GM19395 (cell line): ENCODE measurements around the gene UNG.
A peak's percentile ranks its signal among the peaks of the same experiment; 100 is the strongest.

Experiments
- ATAC-seq: cut with Tn5 transposase; IDR thresholded peaks from one replicate; pipeline ENCODE4 v1.9.1; 2021; ENCODE audit warnings: mild to moderate bottlenecking, moderate library complexity; ENCODE audit not compliant: unreplicated experiment

The UNG gene

GRCh38 chr12:109088818-109089217 is 8.6 kb upstream of the UNG start:
- ATAC-seq, result no peak

DNA sequence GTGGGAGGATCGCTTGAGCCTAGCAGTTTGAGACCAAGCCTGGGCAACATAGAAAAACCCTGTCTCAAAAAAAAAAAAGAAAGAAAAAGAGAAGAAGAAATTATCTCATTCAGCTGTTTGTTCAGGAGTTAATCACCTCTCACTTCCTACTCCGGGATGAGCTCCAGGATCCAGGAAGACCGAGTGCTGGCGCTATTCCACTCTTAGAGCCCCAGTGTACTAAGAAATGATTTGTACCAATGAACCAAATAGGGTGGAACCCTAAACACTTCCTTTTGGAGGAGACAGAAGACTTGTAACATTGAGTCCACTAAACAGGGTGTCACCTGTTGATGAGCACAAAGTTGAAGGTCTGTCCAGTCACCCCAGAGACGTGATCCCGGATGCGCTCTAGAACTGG is 7.7 kb upstream of the UNG start:
- ATAC-seq, result no peak

DNA sequence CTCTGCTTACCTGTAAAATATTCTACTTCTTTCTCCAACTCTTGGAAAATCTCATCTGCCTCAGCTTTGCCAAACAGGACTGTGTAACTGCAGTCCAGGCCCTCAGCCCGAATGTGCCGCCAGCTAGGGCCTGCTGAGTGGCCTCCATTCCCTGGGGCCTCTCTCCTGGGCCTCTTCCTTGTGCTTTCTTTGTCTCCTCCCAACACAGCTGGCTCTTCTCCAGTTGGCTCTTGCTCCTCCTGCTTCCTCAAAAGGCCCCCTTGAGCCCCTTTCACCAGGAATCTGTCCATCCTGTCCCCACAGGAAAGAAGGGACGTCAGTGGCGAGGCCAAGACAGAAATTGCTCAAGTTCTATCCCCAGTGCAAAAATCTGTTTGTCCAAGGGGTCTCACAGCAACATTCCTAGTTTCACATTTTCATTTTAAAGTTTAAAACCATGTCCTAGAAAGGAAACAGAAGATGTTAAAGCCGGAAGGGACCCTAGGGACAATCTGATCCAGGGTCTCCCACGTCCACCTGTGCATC is 4.8 kb upstream of the UNG start:
- ATAC-seq, result no peak

GRCh38 chr12:109093022-109093918 is 4.1 kb upstream of the UNG start, which contains the start of gene ALKBH2:
TSS of gene ALKBH2 (minus strand) at chr12:109093472. CDS start at chr12:109092786, 686 bp downstream.
- peak; percentile 69 for ATAC-seq

- no peak for ATAC-seq
These were observed 310 bp upstream of the UNG start for GRCh38 chr12:109097140-109097434.

GRCh38 chr12:109098183-109098604 is 797 bp downstream of the UNG start:
- peak; percentile 39 for ATAC-seq

DNA sequence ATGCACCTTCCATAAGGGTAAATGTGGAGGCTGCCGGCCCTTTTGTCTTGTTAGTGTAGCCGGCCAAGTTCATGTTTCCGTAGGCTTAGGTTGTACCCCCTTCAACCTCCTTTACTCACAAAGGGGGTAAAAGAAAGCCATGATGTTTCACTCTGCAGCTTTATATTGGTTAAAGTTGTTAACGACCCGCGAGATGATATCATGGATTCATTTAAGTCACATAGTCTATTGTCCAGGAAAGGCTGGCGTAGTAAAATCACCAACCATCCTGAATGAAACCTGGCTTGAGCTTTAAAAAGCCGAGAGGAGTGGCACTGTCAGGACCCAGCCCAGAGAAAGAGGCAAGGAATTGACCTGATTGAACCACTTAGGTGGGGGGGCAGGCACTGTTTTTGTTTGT is 1.3 kb downstream of the UNG start:
- no peak for ATAC-seq

GRCh38 chr12:109099431-109100020 is 2.1 kb downstream of the UNG start:
- ATAC-seq, result no peak

- ATAC-seq, result no peak
These were observed 3.3 kb downstream of the UNG start for GRCh38 chr12:109100741-109101140.

GRCh38 chr12:109102491-109102890 is 5.1 kb downstream of the UNG start:
- ATAC-seq, result no peak

- ATAC-seq, result no peak
These were observed 7.8 kb downstream of the UNG start for GRCh38 chr12:109105176-109105575.

- ATAC-seq, result no peak
These were observed 12.5 kb downstream of the UNG start for GRCh38 chr12:109109746-109110350.

DNA sequence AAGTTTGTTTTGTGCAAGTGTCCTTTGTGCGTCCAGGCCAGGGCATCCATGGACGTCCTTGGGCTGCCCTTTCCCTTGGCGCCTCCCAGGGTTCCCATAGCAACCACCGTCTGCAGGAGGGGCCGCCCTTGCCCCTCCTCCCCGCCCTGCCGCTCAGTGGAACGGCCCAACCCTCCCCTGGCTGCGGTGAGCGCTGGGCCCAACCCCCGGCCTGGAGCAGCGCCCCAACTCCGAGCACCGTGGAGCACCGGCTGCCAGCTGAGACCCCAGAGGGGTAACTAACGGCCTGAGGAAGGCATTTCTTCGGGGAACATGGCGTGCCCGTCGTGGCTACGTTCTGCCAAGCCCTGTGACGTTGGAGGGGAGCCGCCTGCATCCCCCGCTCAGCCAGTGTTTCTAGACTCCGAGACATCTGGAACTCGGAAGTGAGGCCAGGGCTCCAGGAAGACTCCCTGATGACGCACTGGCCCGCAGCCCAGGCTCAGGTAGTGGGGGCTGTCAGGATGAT is 13.6 kb downstream of the UNG start:
- ATAC-seq, result peak; percentile 71

DNA sequence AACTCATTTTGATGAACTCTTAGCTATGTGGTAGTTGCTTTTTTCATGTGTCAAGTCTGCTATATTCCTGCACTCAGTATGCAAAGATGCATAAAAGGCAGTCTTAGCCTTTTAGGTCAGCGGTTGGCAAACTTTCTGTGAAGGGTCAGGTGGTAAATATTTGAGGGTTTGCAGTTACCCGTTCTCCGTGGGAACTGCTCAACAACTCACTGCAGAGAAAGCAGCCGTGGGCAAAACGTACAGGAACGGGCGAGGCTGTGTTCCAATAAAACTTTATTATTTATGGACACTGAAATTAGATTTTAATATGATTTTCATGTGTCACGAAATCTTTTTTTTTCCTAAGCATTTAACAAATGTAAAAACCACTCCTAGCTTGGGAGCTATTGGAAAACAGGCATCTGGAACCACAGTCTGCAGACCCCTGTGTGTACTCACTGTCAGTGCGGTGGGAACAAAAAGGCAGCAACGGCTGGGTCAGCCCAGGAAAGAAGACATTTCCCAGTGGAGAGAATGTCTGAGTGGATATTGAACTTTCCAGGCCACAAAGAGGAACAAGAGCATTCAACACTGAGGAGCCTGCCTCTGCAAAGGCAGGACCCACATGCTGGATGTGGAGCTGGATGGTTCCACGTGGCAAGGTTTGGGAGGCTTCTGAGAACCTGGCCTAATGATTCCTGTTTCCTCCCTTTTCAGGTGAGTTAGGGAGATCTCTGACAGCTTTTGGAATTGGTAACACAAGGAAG is 15.5 kb downstream of the UNG start:
- no peak for ATAC-seq

DNA sequence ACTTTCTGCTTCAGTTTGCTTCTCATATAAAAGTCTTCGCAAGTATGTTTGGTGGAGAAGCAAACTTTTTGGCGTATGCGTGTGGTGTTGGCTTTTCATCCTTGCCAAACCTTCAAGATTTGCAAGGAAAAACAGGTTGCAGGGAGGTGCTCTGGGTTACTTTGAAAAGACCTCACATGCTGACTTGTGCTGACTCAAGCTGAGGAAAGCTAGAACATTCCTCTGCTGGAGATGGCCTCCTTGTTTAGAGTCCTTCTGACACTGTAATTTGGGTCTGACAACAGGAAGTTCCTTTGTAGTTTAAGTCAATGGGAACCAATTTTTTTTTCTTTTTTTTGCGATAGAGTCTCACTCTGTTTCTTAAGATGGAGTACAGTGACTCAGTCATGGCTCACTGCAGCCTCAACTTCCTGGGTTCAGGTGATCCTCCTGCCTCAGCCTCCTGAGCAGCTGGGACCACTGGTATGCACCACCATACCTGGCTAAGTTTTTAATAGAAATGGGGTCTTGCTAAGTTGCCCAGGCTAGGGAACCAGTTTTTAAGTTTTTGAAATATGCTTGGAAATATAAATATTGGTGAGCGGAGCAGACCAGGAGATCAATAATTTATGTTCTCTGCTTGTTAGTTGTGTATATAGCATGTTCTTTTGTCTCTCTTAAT is 16.4 kb downstream of the UNG start:
- no peak for ATAC-seq

DNA sequence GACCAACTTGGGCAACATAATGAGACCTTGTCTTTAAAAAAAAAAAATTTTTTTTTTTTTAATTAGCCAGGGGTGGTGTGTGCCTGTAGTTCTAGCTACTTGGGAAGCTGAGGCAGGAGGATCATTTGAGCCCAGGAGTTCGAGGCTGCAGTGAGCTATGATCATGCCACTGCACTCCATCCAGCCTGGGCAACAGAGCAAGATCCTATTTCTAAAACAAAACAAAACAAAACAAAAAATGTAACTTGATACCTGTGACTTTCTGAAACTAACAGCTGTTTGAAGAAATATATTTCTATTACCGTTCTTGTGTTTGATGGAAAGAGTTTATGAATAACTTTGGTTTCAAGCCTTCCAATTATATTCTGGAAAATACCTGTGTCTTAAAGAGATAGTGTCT is 17.2 kb downstream of the UNG start:
- no peak for ATAC-seq

DNA sequence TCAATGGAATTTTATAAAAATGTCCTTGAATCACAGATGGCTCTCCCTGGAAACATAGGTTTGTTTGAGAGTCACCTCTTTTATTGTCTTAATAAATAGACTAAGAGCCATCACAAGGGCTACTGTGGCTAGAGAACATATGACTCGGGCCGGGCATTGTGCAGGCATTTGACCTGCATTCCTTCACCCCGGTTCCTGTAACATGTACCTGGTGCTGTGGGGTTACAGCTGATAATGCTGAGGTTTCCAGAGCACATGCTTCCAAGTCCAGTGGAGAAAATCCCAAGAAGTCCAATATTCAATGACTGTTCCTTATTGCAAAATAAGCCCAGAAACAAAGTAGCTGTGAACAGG is 18.0 kb downstream of the UNG start:
- ATAC-seq, result no peak

DNA sequence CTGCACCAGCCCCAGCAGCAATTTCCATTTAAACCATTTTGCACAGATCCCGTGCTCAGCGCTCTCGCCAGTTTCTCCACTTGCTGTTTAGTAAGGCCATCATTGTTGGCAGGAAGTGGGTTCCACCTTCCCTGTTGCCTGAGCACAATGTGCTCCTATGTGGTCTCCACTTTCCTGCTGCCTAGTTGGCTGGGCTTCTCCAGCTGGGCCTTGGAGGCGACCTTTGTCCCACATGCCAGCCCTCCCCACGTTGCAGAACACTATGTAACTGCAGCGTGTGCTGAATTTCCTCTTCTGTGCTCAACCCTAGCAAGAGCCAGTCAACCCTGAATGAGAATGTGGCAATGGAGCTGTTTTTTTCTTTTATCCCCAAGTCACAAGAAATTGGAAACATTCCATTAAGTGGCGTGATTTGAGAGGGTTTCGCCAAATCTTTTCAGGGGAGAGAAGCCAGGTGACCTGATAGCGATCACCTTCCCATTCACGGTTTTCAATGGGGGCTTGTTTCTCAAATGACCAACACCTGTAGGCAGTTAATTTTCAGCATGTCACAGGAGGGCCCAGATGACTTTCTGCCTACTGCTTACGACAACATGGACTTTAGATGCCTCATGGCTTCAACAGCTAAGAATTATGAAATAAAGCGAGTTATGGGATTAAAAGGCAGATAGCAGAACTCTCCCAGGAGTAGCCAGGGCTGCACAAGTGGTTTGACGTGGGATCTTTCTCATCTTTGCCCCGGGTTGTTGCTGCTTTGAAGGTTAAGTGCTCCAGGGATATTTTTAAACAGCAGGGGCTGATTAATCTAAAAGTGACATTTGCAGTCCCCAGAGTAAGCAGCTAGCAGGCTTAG is 18.6 kb downstream of the UNG start, which contains the start of gene ACACB:
ACACB (plus strand) TSS at position 830 of the 853 bp plus-strand sequence. CDS start 22,819 bp downstream, outside the sequence.
- ATAC-seq, result no peak

DNA sequence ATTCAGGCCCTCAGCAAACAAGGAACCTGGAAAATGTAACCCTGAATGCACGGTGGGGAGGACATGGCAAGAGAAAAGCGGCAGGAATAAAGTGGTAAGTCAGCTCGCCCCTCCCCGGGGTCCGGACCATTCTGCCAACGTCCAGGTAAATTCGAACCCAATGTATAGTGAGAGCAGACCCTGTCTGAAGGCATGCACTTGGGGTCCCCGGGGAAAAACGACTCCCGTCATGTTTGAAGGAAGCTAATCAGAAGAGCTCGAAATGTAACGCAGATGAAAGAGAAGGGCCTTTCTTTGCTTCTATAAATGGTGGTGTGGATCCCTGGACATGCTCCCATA is 19.2 kb downstream of the UNG start:
- ATAC-seq, result no peak

- ATAC-seq, result no peak
These were observed 22.7 kb downstream of the UNG start for GRCh38 chr12:109120095-109120494.
